EL (cell line): ENCODE results near the gene NAV3.
A peak's percentile ranks its signal among the peaks of the same experiment; 100 is the strongest.

Experiments used
- DNase-seq: peaks from one replicate; pipeline ENCODE4 v3.0.0-alpha.2; 2016

Gene NAV3

DNA sequence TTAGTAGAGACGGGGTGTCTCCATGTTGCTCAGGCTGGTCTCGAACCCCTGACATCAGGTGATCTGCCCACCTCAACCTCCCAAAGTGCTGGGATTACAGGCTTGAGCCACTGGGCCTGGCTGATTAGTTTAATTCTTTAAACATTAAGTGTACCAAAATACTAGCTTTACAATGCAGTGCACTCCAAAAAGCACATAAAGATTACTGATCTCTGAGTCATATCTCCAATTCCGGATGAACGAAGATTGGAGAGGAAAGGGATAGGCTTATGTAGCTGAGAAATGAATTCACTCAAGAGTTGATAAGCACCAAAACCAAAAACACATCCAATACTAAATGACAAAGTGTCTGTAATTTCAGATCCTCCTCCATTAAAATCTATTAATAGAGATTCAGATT, 15.1 kb downstream of the NAV3 start:
- DNase-seq = peak; percentile 45

DNA sequence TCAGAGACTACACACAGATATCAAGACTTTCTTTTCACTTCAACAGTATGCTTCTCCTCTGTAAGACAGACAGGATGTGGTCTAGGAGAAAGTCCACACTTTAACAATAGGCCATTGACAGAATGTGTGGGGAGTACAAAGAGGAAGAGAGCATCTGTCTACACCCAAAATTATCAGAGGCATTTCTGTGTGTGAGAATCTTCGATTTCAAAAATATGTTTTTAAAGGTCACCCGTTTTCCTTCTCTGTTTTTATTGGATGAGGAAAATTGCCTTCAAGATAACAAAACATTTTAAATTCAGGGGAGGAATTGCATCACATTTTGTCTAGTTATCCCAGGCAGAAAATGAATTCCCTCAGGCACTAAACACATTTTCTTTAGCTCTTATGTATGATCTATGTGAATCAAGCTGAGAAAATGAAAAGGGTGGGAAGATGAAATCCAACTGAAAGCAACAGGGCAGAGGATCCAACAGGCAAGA, 16.4 kb downstream of the NAV3 start:
- peak; percentile 4 for DNase-seq

DNA sequence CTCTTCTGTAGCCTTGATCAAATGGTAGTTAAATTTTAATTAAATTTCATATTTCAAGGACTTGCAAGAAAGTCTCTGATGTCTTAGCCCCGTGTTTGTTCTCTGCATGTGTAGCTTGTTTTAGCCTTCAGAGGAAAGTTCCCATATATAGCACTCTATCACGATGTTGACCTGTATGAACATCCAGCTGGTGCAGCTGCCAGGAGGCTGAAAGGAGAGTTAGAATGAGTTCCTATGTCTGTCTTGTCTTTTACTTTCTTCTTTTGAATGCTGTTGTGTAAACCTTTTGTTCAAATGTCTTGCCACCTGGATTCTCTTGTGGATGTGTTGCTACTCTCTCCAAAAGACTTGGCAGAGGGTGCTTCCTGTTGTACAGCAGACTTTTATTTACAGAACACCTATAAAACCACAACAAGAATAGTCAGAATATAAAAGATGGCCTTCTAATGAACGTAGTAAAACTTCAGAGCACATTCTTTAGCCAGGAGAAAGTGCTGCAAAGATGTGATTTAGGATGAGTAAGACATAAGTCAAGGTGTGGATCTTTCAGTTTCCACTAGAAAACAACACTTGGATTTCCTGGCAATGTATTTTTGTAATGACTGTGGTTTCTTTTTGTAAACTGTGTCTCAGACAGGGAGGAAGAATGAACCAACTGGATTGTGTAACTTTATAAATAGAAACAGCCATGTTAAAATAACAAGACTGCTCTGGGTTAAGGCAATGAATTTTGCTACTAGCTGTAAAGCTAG, 17.2 kb downstream of the NAV3 start:
- DNase-seq = peak; percentile 45

DNA sequence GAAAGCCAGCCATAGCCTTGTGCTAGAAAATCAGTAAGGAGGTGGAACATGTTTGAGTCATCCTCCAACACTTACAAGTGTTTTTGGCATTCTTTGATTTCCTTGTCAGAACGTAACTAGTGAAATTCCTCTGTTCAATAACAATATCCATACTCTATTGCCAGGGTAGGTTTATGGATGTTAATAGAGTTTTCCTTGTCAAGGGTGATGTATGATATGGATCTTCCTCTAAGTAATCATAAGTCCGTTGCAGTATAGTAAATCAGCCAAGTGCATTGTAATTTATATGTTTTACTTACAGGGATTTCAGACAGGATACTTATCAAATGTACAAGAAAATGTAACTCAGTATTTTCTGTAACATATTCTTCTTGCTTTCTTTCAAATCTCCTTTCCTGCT, 19.4 kb downstream of the NAV3 start:
- no peak for DNase-seq

DNA sequence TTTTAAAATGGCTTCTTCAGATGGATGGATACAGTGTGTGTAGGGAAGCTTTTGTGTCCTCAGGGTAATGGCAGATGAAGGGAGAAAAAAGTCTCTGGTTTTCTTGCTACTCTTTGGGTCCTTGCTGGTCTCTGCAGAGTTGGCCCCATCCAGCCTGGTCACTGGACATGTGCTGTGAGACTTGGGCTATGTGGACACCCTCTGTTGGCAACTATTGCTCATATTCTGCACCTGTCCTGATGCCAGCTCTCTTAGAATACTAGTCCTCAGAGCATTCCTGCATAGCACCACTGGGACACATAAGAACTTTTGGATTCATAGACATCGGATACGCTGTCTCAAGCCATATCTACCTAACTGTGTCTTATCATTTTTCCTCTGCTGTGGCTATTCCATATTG, 20.0 kb downstream of the NAV3 start:
- no peak for DNase-seq

DNA sequence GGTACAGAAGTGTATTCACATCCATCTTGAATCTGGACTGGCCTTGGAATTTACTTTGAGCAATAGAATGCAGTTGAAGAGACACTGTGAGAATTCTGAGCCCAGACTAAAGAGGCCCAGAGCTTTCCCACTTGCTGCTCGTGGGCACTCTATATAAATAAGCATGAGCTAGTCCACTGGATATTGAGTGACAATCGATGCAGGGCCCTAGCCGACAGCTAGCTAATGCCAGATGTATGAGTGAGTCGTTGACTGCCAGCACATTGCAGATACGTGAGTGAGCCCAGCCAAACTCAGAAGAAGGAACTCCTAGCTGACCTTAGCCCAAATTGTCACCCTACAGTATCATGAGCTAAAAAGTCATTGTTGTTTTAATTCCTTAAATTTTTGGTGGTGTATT, 24.9 kb downstream of the NAV3 start:
- peak; percentile 23 for DNase-seq

DNA sequence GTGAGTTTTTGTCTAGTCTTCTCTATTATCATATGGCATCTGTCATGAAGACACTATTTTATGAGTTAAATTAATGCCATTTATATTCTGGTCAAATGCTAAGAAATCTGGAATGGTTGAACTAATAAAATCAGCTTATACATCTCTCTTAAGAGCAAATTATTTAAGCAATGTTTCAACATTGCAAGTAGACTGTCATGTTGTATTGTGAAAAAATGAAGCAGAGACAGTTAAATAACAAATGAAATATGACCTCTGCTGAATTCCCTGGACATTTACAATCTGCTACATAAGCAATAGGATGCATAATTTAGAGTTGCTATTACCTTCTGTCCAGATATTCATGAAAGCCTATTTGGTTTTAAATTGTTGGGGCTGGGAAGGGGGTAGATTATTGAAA, 30.6 kb downstream of the NAV3 start:
- no peak for DNase-seq

DNA sequence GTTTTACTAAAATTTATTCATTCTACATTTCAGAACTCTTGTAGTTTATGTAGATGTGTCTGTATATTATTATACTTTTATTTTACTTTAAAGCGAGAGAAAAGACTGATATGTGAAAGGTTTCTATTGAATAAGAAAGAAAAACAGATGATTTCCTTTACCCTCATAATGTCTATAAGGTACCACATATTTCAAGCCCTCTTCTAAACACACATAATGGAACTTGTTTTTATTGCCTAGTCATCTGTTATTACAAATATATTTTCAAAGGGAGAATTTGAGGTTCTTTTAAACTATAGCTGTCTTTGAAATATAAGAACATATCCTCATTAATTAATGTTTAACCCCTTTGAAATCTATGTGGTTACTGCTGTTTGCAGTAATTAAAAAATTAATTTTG, 34.5 kb downstream of the NAV3 start:
- no peak for DNase-seq

DNA sequence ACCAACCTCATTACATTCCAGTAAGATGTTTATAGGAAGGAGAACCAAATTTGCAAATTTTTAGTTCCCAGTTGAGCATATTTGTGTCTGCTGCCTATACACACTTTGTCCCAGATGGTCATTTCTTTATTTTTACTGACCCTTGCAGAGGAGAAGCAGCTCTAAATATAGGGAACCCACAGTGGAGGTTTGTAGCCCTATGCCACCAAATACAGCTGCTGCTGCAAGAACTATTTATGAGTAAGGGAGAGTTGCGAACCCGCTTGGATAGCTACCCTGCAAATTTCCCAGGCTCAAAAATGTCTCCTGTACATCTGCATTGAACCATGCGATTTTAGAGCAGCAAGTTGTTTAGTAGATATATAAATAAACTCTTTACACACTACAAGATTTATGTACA, 48.2 kb downstream of the NAV3 start:
- DNase-seq = no peak

DNA sequence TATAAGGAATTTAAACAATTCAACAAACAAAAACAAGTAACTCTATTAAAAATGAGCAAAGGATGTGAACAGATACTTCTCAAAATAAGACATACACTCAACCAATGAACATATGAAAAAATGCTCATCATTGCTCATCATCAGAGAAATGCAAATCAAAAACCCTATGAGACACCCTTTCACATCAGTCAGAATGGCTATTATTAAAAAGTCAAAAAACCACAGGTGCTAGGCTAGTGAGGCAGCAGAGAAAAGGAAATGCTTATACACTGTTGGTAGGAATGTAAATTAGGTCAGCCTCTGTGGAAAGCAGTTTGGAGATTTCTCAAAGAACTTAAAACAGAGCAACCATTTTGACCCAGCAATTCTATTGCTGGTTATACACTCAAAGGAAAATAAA, 52.0 kb downstream of the NAV3 start:
- no peak for DNase-seq

DNA sequence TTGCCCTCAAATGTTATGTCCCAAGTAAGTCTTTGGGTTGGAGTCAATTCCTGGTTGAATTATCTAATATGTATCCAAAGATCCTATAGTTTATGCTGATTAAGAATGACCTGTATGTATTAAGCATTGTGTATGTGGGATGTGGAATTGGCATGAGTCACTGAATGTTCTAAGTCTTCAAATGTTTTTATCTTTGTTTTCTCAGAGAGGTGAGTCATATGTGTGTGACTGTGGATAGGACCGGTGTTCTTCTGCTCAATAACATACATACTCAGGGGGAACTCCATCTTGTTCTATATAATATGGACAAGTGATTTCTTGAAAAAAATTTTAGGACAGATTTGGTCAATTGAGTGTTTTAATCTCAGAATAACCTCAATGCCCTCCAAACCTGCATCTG, 57.9 kb downstream of the NAV3 start:
- DNase-seq = peak; percentile 52

DNA sequence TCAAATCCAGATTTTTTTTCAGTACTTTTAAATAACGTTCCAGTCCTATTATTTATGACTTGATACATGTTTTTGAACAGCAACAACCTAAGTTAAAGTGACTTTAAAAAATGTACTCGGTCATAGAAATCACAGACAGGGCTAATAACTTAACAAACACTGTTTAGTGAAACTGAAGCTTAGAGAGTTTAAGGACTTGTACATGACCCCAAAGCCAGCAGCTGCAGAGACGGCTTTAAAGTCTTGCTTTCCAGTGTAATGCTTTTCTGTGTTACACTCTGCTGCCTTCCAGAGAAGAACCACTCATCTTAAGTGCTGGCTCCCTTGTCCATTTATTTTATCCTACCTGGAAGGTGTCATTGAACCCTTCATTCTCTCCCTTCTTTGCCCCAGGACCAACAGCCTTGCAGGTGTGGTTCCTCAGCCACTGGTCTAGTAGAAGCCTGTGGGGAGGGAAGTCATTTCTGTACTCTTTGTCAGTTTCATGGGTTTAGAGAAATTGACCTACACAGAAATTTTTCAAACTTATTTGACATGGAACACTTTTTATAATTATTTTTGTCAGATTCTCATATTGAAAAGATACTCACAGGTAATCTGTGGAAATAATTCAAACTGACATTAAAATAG, 60.9 kb downstream of the NAV3 start:
- DNase-seq = no peak

DNA sequence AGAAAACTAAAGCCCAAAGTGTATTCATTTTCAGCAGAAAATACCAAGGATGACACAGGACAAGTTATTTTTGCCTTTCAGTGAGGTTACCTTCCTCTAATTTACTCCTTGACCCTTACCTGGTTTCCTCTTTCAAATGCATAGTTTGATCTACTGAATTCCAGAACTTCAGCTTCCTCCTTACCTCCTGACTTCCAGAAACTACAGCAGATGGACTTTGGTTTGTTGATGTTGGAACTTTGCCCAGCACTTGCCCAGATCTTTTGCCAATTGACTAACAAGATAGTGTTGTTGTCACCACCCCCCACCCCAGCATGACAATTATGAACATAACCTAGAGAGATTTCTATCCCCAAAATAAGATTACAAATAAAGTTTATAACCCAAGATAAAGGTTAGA, 63.2 kb downstream of the NAV3 start:
- peak; percentile 21 for DNase-seq

DNA sequence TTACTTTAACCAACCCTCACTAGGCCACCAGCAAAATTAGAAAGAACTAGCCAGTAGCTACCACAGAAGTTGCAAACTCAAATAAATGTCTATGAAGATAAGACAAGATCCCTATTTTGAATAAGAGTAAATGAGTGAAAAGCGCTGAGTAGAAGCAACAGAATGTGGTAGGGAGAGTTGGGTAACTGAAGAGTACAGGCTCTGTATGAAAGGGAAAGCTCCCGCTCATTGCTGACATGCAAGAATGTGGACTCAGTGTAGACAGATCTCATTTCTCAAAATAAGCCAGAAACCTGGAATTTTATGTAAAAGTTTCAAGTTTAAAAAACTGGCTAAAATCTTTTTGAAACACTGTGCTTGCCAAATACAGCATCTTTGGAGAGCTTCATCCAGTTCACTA, 63.9 kb downstream of the NAV3 start:
- no peak for DNase-seq

DNA sequence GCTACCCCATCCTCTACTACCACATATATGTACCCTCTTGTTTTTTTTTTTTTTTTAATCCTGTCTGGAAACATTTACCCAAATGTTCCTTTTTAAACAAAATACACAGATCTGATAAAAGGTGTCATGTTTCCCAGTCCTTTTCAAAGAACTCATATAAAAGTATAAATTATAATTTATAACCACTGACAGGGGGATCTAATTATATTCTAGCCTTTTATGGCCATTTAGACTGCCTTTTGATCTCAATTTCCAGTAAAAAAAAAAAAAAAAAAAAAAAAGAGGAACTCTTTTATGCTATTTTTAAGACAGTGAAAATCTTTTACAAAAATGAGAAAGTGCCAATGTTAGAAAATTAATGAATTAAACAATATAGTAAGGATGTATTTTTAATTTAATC, 65.0 kb downstream of the NAV3 start:
- no peak for DNase-seq

DNA sequence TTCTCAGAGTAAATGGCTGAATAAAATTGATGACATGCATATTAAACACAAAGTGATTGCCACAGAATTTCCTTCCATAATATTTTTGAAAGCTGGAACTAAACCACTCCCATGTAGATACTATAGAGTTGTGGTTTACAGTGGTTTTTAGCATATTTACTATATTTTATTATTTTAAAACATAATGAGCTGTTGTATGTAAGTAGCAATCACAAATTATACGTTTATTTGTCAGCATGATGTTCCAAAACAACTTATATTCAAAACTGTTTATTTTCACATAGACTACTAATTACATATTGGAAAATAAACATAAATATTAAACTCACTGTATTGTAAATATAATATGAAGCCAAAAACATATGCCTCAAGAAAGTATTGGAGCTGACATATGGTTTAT, 77.2 kb downstream of the NAV3 start:
- DNase-seq = no peak

DNA sequence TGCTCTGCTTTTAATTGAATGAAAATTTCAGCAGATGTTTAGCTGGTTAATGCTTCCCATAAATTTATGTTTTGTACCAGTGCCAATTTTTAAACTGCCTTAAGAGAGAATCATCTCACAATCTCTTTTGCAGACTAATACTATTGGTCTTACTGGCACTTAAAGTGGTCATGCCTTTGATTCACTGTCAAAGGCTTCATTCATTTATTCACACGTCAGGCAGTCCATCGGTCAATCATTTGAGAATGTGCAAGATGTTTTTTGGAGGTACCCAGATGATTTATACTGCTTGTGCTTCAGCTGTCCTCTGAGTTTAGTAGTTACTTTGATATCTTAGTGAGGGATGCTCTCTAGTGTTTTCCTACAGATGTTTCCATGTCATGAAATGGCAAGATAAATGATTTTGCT, 83.4 kb downstream of the NAV3 start:
- DNase-seq = no peak

DNA sequence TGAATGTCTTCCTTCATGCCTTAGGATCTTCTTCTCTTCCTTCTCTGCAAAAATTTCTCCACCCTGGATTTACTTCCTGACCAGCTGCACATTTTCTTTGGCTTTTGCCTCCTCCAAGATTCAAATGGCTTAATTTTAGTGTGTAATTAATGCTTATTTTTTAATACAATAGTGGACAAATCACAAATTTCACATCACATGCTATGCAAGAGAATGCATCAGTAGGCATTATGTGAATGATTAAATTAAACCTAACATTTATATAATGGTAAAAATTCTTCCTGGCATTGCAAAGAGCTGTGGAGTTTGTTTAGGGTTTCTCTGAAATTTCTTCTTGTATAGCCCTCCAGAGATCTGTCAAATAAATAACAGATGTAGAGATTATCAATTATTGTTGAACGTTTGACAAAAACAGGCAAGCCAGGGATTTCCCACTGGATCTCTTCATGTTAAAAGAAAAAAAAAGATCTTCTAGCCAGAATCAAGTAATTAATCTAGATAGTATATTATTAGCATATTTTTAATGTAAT, 84.4 kb downstream of the NAV3 start:
- DNase-seq = no peak

DNA sequence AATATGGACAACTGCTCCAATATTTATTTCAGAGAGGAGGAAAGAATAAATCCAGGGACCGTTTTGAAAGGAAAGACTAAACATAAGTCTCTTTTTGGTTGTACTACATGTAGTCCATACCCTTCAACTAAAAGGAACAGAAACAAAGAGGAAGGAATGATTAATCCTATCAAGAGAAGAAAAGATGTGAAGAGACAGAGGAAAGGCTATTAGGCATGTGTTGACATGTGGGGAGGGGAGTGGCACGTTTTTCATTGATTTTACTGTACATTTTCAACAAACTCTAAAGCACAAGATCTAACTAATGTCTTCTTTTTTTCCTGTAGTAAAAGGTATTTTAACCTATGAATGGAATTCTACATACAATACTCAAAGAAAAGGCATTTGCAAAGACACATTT, 85.6 kb downstream of the NAV3 start:
- no peak for DNase-seq

DNA sequence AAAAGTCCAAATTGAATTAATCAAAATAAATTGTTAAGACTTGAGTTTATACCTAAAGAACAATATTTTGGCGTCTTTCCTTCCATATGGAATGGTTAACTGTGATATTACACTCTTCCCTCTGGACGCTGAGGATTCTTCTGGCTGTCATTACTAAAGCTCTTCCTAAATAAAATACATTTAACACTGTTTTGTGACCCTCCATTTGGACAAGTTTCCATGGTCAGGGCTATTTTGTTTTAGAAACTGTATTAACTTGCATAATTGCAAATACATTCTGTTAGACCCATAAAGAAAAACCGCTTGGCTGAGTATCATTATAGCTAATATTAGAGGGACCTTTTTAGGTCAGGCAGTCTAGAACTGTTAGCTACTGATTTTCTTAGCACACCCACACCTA, 87.4 kb downstream of the NAV3 start:
- DNase-seq = no peak

DNA sequence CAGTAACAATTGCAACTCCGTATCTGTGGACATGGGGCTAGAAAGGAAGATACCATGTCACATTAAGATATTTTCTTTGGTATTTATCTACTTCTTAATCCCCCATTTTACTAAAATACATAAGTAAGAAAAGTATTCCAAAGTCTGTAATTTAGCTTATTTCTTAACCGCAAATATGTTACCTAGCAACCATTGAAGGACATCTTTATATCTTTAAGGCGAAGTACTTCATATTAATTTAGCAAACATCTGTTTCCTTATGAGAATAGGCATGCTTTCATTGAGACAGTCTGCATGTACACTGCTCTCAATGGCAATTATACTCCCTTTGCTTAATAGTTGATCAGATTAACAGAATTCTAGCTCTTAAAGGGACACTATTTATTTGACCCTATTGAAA, 88.8 kb downstream of the NAV3 start:
- DNase-seq = no peak

DNA sequence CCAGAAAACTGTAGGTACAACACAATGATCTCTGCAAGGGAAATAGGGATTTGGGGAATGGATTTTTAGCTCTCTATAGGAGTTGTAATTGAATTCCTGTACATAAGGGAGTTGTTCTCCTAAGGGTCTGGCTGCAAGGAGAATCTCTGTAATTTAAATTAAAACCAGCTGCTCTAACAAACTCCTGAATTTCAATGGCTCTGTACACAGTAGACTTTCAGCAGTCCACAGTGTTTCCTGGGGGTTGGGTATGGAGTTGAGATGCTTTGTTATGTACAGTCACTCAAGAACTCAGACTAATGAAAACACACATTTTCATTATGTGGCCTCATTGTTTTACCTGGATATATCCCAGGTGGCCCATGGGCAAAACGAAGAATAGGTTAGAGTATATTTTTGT, 93.2 kb downstream of the NAV3 start:
- DNase-seq = no peak

DNA sequence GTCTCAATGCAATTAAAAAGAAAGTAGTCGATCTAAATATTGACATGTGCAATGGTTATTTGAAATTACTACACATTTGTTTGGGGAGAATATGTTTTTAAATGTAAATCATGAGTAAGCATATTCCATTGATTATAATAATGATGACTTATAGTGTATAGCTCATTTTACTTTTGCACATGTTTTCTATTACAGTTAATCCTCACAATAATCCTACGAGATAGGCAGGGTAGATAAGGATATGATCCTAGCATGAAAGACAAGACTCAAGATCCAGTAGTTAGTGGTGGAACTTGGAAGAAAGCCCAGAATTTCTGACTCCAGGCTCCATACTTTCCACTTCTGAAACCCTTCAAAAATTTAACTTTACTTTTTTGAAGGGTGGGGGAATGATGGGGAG, 94.0 kb downstream of the NAV3 start:
- DNase-seq = peak; percentile 76

DNA sequence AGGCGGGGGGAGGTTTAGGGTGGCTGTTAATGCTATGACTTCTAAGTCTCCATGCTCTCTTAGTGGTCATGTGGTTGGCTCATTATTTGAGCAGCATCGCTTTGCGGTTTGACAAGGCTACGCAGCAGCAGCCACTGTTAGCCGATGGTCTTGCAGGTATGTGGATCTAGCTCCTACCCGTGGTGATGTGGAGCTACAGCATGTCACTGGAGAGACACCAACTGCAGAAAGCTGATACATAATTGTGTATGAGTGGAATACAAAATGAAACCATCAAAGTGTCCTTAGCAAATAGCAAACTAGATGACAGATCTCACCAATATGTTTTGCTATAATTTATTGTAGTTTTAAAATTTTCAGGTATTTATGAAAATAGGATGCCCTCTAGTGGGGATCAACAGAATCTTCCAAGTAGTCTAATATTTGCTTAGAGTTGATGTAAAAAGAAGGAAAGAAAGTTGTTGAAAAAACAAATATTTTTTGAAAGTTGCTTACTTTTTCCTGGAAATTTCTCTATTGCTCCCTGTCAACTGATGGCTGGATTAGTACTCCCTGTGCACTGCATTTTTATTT, 94.9 kb downstream of the NAV3 start:
- DNase-seq = peak; percentile 92
